ENCODE measurements around the gene LDB2.

DNA sequence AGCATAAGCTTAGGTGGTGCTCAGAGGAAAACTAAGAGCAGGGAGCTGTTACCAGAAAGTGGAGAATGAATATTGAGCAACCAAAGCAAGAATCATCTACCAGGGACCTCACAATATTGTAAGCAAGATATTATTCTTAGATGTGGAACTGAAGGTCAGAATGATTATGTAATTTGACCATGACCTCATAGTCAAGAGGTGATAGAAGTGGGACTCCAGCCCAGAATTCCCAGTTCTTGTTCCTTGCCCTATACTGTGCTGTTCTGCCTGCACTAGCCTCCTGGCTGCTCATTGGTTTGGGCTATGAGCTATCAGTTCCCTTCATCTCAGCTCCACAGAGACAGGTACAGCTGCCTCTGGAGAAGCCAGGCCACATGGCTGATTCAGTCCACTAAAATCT, 229.4 kb downstream of the LDB2 start:
- TF ChIP-seq, protein P1, sequence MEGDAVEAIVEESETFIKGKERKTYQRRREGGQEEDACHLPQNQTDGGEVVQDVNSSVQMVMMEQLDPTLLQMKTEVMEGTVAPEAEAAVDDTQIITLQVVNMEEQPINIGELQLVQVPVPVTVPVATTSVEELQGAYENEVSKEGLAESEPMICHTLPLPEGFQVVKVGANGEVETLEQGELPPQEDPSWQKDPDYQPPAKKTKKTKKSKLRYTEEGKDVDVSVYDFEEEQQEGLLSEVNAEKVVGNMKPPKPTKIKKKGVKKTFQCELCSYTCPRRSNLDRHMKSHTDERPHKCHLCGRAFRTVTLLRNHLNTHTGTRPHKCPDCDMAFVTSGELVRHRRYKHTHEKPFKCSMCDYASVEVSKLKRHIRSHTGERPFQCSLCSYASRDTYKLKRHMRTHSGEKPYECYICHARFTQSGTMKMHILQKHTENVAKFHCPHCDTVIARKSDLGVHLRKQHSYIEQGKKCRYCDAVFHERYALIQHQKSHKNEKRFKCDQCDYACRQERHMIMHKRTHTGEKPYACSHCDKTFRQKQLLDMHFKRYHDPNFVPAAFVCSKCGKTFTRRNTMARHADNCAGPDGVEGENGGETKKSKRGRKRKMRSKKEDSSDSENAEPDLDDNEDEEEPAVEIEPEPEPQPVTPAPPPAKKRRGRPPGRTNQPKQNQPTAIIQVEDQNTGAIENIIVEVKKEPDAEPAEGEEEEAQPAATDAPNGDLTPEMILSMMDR (conservative IDR thresholded peaks at IDR 0.05 in 1 of 2, IDR thresholded peaks at IDR 0.05 in 1 of 2; ENCODE audit: extremely low read depth in 1 of 2, insufficient read depth in 1 of 2, low read depth in 1 of 2, low read length in 2 of 2), result no peak
- TF ChIP-seq EZH2 (IDR thresholded peaks at IDR 0.05; ENCODE audit: borderline replicate concordance, low read length), result no peak
